GM19099 (cell line): ENCODE data around the gene WWC1.
A peak's percentile ranks its signal among the peaks of the same experiment; 100 is the strongest.

Experiments
- POLR2A ChIP-seq: IDR thresholded peaks from 3 replicates; pipeline ENCODE4 v1.6.1; 2011; ENCODE audit warnings: low read depth; ENCODE audit not compliant: insufficient read length; ENCODE audit errors: extremely low read depth

Gene WWC1

DNA sequence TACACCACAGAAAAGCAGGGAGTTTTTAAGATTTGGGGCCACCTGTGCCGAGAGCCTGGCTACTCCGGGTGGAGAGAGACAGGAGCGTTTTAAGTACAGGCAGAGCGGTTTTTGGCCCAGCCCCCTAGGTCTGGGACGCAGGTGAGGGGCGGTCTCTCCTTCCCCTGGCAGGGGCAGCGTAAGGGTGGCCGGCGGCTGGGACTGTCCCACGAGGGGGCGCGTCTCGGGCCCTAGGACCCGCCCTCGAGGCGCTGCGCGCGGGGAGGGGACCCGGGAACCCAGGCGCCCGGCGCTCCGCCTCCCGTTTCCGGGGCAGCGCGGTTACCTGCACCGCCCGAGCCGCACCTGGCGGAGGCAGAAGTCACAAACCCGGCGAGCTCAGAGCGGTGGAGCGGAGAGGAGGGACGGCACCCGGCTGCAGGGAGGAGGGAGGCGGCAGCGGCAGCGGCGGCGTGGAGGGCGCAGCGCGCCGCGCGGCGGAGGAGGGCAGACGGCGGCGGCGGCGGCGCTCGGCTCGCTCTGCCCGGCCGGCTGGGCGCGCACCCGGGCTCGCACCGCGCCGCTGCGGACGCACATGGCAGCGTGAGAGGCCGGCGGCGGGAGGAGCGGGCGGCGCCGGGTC, at the start of gene WWC1:
Gene WWC1, plus strand, starts transcription at position 304 of the 622 bp plus-strand sequence. CDS start 508 bp downstream, outside the sequence.
- peak; percentile 23 for TF ChIP-seq POLR2A

DNA sequence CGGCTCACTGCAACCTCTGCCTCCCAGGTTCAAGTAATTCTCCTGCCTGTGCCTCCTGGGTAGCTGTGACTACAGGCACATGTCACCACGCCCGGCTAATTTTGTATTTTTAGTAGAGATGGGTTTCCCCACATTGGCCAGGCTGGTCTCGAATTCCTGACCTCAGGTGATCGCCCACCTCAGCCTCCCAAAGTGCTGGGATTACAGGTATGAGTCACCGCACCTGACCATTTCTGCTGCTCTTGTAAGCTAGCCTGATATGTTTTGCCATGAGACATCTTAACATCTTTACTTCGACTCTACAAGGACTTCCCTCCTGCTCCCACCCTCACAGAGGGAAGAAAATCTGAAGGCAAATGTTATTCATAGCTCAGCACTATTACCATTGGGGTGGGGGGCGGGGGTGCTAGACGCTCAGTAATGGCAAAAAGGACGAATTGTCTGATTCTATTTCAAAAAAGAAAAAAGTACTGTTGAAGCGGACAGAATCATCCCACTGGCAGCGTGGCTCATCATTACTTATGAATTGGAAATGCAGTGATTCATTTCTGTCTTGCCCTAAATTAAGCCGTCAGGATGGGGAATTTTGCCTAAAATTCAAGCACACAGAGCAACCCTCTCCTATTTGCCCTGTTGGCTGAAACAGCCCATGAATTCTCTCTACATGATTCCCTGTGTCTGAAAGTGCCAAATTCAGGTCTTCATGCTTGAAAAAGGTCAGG, 46.4 kb upstream of the WWC1 start:
- TF ChIP-seq POLR2A = no peak

- no peak for TF ChIP-seq POLR2A
Observed at GRCh38 chr5:168249923-168250322, 41.5 kb upstream of the WWC1 start.

- TF ChIP-seq POLR2A = no peak
Observed at GRCh38 chr5:168251259-168251658, 40.2 kb upstream of the WWC1 start.

GRCh38 chr5:168254013-168254693, 37.3 kb upstream of the WWC1 start:
- no peak for TF ChIP-seq POLR2A

GRCh38 chr5:168260353-168261226, 30.9 kb upstream of the WWC1 start:
- no peak for TF ChIP-seq POLR2A

DNA sequence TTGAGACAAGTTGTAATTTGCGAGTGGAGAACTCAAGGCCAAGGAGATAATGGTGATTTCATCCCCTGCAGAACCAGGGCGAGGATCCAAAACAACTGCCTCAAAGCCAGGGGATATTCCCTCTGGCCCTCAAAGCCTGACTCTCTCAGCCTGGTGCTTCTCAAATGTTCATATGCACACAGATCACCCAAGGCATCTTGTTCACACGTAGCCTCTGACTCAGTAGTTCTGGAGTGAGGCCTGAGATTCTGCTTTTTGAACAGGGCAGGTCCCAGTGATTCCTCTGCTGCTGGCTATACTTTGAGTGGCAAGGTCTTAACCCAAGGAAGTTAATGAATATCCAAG, 30.2 kb upstream of the WWC1 start:
- no peak for TF ChIP-seq POLR2A

DNA sequence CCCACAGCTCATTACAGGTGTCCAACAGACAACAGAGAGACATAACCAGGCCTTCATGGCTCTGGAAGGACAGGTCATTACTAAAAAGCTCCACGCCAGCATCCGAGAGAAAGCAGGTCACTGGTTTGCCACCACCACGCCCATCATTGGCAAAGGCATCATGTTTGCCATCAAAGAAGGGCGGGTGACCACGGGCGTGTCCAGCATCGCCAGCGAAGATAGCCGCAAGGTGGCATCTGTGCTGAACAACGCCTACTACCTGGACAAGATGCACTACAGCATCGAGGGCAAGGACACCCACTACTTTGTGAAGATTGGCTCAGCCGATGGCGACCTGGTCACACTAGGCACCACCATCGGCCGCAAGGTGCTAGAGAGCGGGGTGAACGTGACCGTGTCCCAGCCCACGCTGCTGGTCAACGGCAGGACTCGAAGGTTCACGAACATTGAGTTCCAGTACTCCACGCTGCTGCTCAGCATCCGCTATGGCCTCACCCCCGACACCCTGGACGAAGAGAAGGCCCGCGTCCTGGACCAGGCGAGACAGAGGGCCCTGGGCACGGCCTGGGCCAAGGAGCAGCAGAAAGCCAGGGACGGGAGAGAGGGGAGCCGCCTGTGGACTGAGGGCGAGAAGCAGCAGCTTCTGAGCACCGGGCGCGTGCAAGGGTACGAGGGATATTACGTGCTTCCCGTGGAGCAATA, 29.3 kb upstream of the WWC1 start:
- TF ChIP-seq POLR2A = no peak

- TF ChIP-seq POLR2A = no peak
Observed at GRCh38 chr5:168263121-168263520, 28.3 kb upstream of the WWC1 start.

GRCh38 chr5:168266016-168266415, 25.4 kb upstream of the WWC1 start:
- no peak for TF ChIP-seq POLR2A

- TF ChIP-seq POLR2A = no peak
Observed at GRCh38 chr5:168268949-168269936, 22.2 kb upstream of the WWC1 start.

GRCh38 chr5:168269937-168270330, 21.5 kb upstream of the WWC1 start:
- TF ChIP-seq POLR2A = no peak

DNA sequence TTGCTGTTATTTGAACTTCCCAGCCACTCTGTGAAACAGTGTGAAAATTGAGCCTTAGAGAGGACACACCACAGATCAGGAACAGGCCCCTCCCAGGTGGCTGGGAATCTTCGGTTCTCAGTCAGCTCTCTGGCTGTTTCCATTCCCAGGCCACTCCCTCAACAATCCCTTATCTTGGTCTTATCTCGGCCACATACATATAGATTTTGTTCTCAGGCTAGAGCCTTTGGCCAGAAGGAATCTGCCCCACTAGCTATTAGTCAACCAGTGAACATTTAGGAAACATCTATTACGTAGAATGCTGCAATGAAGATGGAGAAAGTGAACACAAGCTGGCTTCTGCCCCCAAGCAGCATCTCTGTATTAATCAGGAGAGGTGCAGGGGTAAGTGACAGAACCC, 21.0 kb upstream of the WWC1 start:
- no peak for TF ChIP-seq POLR2A
